Fibroblast of lung (primary cell): ENCODE measurements around the gene CTDSPL. TPM values are rescaled to one million over a fixed set of nuclear protein-coding genes. Genes with fewer than 3 reads are reported as not detected.

ENCODE experiments used
- DNase-seq, 2 donors: peaks; one replicate each; pipeline versions ENCODE4 v3.0.0 to v3.0.0-alpha.2; 2010; ENCODE audit warnings: low read depth in 2 of 2
- H2AFZ ChIP-seq: 2 replicates; pipeline ENCODE4 v1.5.1; 2012; ENCODE audit warnings: low read length, control low read depth, inconsistent platforms
- H3K27ac ChIP-seq: 2 replicates; pipeline ENCODE4 v1.5.1; 2011; ENCODE audit warnings: low read length, control low read depth; ENCODE audit not compliant: insufficient read depth
- H3K27me3 ChIP-seq: 2 replicates; pipeline ENCODE4 v1.5.1; 2011; ENCODE audit warnings: mild to moderate bottlenecking, low read length; ENCODE audit not compliant: control insufficient read depth, insufficient read depth
- H3K36me3 ChIP-seq: 2 replicates; pipeline ENCODE4 v1.5.1; 2011; ENCODE audit warnings: low read length; ENCODE audit not compliant: control insufficient read depth, insufficient read depth
- H3K4me1 ChIP-seq: 2 replicates; pipeline ENCODE4 v1.5.1; 2011; ENCODE audit warnings: low read length; ENCODE audit not compliant: control insufficient read depth, insufficient read depth; ENCODE audit errors: extremely low read depth
- H3K4me2 ChIP-seq: 2 replicates; pipeline ENCODE4 v1.5.1; 2011; ENCODE audit warnings: low read length, control low read depth; ENCODE audit not compliant: insufficient read depth; ENCODE audit errors: extremely low read depth
- H3K4me3 ChIP-seq, 4 experiments: fragments of 200-600 bp in 1 of 4; sonication (generic) in 1 of 4; replicated peaks in 1 of 4; 2 replicates each; pipeline ENCODE4 v1.5.1; 2011 to 2016; ENCODE audit warnings: low read length in 4 of 4, low read depth in 3 of 4, mild to moderate bottlenecking in 3 of 4, control low read depth in 2 of 4, inconsistent platforms in 1 of 4, mixed read lengths in 1 of 4; ENCODE audit not compliant: insufficient read depth in 1 of 4; ENCODE audit errors: control extremely low read depth in 1 of 4
- H3K79me2 ChIP-seq: 2 replicates; pipeline ENCODE4 v1.5.1; 2012; ENCODE audit warnings: mild to moderate bottlenecking, low read length, inconsistent platforms; ENCODE audit not compliant: control insufficient read depth, insufficient read depth
- H3K9ac ChIP-seq: 2 replicates; pipeline ENCODE4 v1.5.1; 2011; ENCODE audit warnings: mild to moderate bottlenecking, low read length, control low read depth; ENCODE audit not compliant: insufficient read depth
- H3K9me3 ChIP-seq: 2 replicates; pipeline ENCODE4 v1.5.1; 2012; ENCODE audit warnings: low read depth, low read length; ENCODE audit not compliant: control insufficient read depth, insufficient read depth
- H4K20me1 ChIP-seq: 2 replicates; pipeline ENCODE4 v1.5.1; 2011; ENCODE audit warnings: low read length; ENCODE audit not compliant: control insufficient read depth, insufficient read depth; ENCODE audit errors: extremely low read depth
- CTCF ChIP-seq, 2 donors: IDR thresholded peaks in 1 of 2; conservative IDR thresholded peaks in 1 of 2; 1 replicate in 1 of 2; 2 replicates in 1 of 2; pipeline ENCODE4 v1.5.1; 2011 to 2012; ENCODE audit warnings: low read length in 2 of 2, control low read depth in 1 of 2, inconsistent platforms in 1 of 2, low read depth in 1 of 2, mild to moderate bottlenecking in 1 of 2
- EZH2 ChIP-seq: IDR thresholded peaks from 2 replicates; pipeline ENCODE4 v1.5.1; 2012; ENCODE audit warnings: low read length, control low read depth, mild to moderate bottlenecking; ENCODE audit errors: missing control alignments
- polyA plus RNA-seq, 2 donors: library from polyadenylated mRNA; depleted of rRNA in 1 of 2; stranded (reverse) in 1 of 2; unstranded in 1 of 2; fragments of >200 nt; gene quantifications; 2 replicates each; pipeline ENCODE4 v1.2.1, GENCODE V29; 2011 to 2012; ENCODE audit warnings: missing spikeins in 1 of 2
- total RNA-seq: library from RNA; depleted of rRNA; stranded (reverse); fragments of >200 nt; gene quantifications from 2 replicates; pipeline ENCODE4 v1.2.1, GENCODE V29; 2014

Gene CTDSPL
- total and polyA plus RNA-seq, 2 donors (not counting 1 experiment from before 2014, with no cell fraction given): 34.0 to 51.5 TPM

GRCh38 chr3:37871858-37872257, 10.2 kb downstream of the CTDSPL start:
- Histone ChIP-seq H3K36me3 (no peaks in the 10 kb centered on the region), H3K79me2 (peaks cover 44% of the 10 kb centered on the region), H3K9ac (no peak overlapping the region), H2AFZ (no peak overlapping the region), H3K4me3 (no peak overlapping the region), H3K4me2 (no peak overlapping the region), H3K27ac (no peak overlapping the region), H3K4me1 (no peaks in the 10 kb centered on the region), H3K27me3 (no peaks in the 10 kb centered on the region), H4K20me1 (no peaks in the 10 kb centered on the region), H3K9me3 (no peaks in the 10 kb centered on the region)
- no peak for DNase-seq
- TF ChIP-seq EZH2 (no peak), CTCF (conservative IDR thresholded peaks at IDR 0.05 in 1 of 2, IDR thresholded peaks at IDR 0.05 in 1 of 2; ENCODE audit: low read depth in 1 of 2, low read length in 2 of 2) (no peak)

- H3K79me2 ChIP-seq: peaks cover 43% of the 10 kb centered on the region
- H3K9me3 ChIP-seq: no peaks in the 10 kb centered on the region
These were observed 10.9 kb downstream of the CTDSPL start for GRCh38 chr3:37872413-37873160.

GRCh38 chr3:37876279-37876678, 14.6 kb downstream of the CTDSPL start:
- Histone ChIP-seq H3K27ac (no peak overlapping the region), H3K27me3 (no peaks in the 10 kb centered on the region), H3K4me3 (no peak overlapping the region), H3K79me2 (peaks cover 40% of the 10 kb centered on the region), H3K9ac (no peak overlapping the region), H4K20me1 (peaks cover 1% of the 10 kb centered on the region), H3K36me3 (no peaks in the 10 kb centered on the region), H3K9me3 (no peaks in the 10 kb centered on the region), H3K4me2 (no peak overlapping the region), H2AFZ (no peak overlapping the region), H3K4me1 (no peaks in the 10 kb centered on the region)
- TF ChIP-seq CTCF (conservative IDR thresholded peaks at IDR 0.05 in 1 of 2, IDR thresholded peaks at IDR 0.05 in 1 of 2; ENCODE audit: low read depth in 1 of 2, low read length in 2 of 2): no peak
- no peak for DNase-seq

More at GRCh38 chr3:37872413-37873160, 10.9 kb downstream of the CTDSPL start:
- no peak overlapping the region for H2AFZ ChIP-seq
- no peaks in the 10 kb centered on the region for H3K4me1 ChIP-seq
- H4K20me1 ChIP-seq: no peaks in the 10 kb centered on the region
- H3K27me3 ChIP-seq: no peaks in the 10 kb centered on the region
- TF ChIP-seq EZH2: no peak
- no peak overlapping the region for H3K4me2 ChIP-seq
- no peaks in the 10 kb centered on the region for H3K36me3 ChIP-seq
- H3K27ac ChIP-seq: no peak overlapping the region
- H3K4me3 ChIP-seq: no peak overlapping the region
- no peak overlapping the region for H3K9ac ChIP-seq
- no peak for DNase-seq
